HG02588 (cell line): ENCODE measurements around the gene KRTAP15-1.

Experiments used
- ATAC-seq: cut with Tn5 transposase; IDR thresholded peaks from one replicate; pipeline ENCODE4 v1.9.1; 2021; ENCODE audit warnings: mild to moderate bottlenecking, moderate library complexity; ENCODE audit not compliant: unreplicated experiment

The KRTAP15-1 gene

DNA sequence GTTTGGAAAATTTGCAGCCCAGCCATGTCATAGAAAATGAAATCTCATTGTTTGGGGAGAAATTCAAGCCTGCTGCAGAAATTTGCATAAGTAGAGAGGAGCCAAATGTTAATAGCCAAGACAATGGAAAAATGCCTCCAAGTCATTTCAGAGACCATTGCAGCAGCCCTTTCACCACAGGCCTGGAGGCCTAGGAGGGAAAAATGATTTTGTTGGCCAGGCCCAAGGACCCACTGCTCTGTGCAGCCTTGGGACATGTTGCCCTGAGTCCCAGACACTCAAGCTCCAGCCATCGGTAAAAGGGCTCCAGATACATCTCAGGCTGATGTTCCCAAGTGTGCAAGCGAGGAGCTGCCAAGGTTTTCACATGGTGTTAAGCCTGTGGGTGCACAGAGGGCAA lies 46.1 kb downstream of the KRTAP15-1 start:
- ATAC-seq = no peak

DNA sequence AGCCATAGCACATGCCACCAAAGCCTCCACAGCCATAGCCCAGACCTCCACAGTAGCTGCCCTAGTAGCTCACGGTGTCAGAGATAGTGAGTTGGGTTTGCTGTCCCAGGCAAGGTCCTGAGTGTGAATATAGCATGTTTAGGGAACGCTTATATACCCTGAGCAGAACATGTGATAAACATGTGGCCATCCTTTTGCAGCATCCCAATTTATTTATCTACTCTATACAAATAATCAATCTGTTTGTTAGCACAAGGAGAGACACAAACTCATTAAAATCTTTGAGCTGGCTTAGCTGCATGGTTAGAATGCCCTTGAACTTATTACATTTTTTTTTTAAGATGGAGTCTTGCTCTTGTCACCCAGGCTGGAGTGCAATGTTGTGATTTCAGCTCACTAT lies 47.3 kb downstream of the KRTAP15-1 start, which contains the start of gene KRTAP19-2:
KRTAP19-2 (minus strand) TSS at position 101 of the 400 bp plus-strand sequence; CDS start at position 13, 88 bp downstream.
- ATAC-seq = no peak
